ENCODE results near the gene POU6F2.
A peak's percentile ranks its signal among the peaks of the same experiment; 100 is the strongest.

The POU6F2 gene

DNA sequence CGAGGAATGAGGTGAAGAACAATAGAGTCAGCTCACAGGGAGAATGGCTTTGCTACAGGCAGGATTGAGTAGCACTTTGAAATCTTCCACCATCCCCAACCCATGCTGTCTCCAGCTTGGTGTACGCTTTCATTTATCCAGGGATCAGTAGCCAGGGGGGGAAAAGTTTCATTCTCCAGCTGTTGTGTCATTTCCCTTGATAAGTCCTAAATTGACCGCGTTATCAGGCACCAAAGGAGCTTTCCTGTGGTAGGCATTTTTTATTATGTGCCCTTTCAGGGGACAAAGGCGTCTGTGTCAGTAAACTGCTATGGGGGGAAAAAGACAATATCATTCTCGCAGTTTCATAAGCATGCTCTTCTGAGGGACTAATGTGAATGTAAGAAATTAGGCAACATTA, 481.9 kb downstream of the POU6F2 start:
- TF ChIP-seq, protein P1, sequence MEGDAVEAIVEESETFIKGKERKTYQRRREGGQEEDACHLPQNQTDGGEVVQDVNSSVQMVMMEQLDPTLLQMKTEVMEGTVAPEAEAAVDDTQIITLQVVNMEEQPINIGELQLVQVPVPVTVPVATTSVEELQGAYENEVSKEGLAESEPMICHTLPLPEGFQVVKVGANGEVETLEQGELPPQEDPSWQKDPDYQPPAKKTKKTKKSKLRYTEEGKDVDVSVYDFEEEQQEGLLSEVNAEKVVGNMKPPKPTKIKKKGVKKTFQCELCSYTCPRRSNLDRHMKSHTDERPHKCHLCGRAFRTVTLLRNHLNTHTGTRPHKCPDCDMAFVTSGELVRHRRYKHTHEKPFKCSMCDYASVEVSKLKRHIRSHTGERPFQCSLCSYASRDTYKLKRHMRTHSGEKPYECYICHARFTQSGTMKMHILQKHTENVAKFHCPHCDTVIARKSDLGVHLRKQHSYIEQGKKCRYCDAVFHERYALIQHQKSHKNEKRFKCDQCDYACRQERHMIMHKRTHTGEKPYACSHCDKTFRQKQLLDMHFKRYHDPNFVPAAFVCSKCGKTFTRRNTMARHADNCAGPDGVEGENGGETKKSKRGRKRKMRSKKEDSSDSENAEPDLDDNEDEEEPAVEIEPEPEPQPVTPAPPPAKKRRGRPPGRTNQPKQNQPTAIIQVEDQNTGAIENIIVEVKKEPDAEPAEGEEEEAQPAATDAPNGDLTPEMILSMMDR (IDR thresholded peaks at IDR 0.05): no peak
- TF ChIP-seq ZFX (IDR thresholded peaks at IDR 0.05; ENCODE audit: borderline replicate concordance): no peak

DNA sequence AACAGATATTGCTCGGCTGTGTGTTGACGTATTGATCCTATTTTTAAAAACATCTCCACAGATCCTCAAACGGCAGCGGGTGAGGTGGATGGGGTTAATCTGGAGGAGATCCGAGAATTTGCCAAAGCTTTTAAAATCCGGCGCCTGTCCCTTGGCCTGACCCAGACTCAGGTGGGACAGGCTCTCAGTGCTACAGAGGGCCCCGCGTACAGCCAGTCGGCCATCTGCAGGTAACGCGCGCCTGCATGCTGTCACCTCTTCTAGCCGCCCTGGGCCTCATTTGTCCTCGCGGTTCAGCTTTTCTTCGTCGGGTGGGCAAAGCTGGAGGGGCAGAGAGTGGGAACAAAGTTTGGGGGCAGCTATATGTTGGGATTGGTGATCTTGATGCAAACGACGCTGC, 482.8 kb downstream of the POU6F2 start:
- no peak for TF ChIP-seq ZFX (IDR thresholded peaks at IDR 0.05; ENCODE audit: borderline replicate concordance)
- TF ChIP-seq, protein P1 (IDR thresholded peaks at IDR 0.05): no peak
- no peak overlapping the region for H3K27ac ChIP-seq

More for the DNA sequence above, 481.9 kb downstream of the POU6F2 start:
- H3K27ac ChIP-seq: no peak overlapping the region

DNA sequence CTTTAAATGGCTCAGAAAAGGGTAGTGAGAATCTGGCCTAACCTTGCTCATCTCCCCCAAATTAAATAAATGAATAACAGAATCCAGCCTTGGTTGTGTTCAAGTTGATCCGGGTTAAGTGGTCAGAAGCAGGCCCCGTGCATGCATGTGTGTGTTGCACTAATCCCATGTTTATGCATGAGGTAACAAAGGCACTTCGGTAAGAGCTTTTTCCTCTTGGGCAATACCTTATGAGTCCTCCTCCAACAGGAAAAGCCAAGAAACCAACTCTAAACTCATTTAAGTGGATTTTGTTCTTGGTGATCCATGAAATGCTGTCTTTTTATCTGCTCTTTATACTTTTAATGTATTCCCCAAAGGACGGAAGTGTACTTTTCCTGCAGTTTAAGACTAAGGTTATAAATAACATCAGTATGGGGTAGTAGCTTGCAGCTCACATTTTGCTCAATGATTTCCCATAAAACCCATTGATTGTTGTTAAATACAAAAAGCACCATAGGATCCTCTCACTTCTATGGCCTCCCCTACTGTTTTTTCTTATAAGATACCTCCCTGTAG, 483.6 kb downstream of the POU6F2 start:
- TF ChIP-seq, protein P1 (IDR thresholded peaks at IDR 0.05): no peak
- no peak for TF ChIP-seq ZFX (IDR thresholded peaks at IDR 0.05; ENCODE audit: borderline replicate concordance)
- no peak overlapping the region for H3K27ac ChIP-seq

DNA sequence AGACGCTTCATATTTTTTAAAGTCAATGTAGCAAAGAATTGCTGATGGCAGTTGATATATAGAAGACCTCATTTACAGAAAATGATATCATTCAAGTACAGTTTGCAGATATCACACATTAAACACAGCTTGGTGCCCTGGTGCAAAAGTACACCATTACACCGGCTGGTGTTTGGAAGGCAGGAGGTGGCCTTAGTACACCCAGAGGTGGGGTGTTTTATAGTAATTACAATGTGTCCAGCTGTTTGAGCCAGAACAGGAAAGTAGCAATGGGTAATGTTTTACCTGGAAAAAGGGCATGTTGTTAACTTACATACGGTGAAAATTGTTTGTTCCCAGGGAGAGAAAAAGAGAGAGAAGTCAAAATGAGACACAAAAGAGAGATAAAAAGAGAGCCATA, 485.5 kb downstream of the POU6F2 start:
- no peak overlapping the region for H3K27ac ChIP-seq
- TF ChIP-seq ZFX (IDR thresholded peaks at IDR 0.05; ENCODE audit: borderline replicate concordance): no peak
- TF ChIP-seq, protein P1 (IDR thresholded peaks at IDR 0.05): no peak

DNA sequence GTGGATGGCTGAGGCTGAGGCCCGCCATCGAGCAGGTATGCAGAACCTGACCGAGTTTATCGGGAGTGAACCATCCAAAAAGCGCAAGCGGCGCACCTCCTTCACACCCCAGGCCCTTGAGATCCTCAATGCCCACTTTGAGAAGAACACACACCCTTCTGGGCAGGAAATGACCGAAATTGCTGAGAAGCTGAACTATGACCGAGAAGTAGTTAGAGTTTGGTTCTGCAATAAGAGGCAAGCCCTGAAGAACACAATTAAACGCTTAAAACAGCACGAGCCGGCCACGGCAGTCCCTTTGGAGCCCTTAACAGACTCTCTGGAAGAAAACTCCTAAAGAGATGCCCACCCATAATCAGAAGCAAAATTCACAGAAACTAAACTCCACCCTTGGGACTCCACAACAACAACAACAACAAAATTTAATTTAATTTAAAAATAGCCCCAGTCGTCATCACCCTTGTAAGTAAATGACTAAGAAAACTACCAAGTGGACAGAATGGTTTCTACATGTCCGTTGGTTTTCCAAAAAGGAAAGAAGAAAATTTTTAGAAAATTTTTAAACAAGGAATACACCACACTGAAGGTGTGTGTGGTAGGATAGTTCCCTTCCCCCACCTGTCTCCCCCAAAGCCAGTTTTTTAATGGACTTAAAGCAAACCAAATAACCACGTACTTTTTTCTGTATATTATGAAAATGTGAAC, 486.8 kb downstream of the POU6F2 start:
- H3K27ac ChIP-seq: no peak overlapping the region
- TF ChIP-seq, protein P1 (IDR thresholded peaks at IDR 0.05): no peak
- no peak for TF ChIP-seq ZFX (IDR thresholded peaks at IDR 0.05; ENCODE audit: borderline replicate concordance)

DNA sequence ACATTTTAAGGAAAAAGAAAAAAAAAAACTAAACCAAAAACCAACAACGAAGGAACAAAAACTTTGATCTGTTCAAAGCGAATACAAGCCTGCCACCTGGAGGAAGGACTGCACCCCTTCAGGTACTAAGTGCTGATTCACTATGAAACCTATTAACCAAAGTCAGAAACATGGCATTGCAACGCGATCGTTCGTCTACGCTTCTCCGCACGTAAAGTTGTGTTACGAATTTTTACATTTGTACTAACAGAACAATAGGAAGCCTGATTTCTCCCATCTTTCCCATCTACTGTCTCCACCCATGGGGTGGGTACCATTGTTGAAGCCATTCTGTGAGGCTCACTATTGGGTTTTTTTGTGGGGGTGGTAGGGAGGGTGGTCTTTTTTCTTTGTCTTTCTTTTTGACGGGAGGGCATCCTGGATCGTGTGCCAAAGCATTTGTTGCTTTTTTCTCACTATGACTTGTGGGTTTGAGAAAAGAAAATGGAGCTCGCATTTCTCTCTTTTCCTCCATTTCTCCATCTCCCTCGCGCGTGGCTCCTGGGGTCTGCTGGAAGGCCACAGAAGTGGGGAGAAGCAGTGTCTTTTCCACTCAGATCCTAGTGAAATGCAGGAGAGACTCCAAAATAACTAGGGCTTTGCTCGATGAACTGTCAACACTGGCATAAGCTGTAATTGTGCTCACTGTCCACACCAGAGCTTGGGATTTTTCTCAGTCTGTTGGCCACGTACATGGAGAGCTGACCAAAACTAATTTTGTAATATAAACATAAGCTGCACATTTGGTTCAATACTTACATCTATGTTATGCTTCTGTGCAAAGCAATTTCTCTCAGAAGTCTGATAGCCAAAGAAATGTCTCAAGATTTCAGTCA, 487.6 kb downstream of the POU6F2 start:
- no peak overlapping the region for H3K27ac ChIP-seq
- TF ChIP-seq, protein P1 (IDR thresholded peaks at IDR 0.05): peak; percentile 92
- no peak for TF ChIP-seq ZFX (IDR thresholded peaks at IDR 0.05; ENCODE audit: borderline replicate concordance)

Measured in 22Rv1 (cell line).